ENCODE data around the gene LRATD1.
"Not testable (repeated sequence)": the region's sequence is repeated elsewhere in the genome, so short reads cannot be mapped to it uniquely, and the experiment has no call there.

LRATD1 gene

GRCh38 chr2:14632133-14632936, at the start of gene LRATD1:
Gene LRATD1 (plus strand): TSS chr2:14632717. CDS start chr2:14633980, 1,263 bp downstream.
- DNase-seq (ENCODE audit: low read depth in 2 of 2), result peak; percentile 76 to 77

- DNase-seq (ENCODE audit: low read depth in 2 of 2), result no peak
Observed at GRCh38 chr2:14583059-14583458, 49.5 kb upstream of the LRATD1 start.

GRCh38 chr2:14583802-14584201, 48.7 kb upstream of the LRATD1 start:
- DNase-seq (ENCODE audit: low read depth in 2 of 2), result no peak

GRCh38 chr2:14587119-14587518, 45.4 kb upstream of the LRATD1 start:
- DNase-seq (ENCODE audit: low read depth in 2 of 2), result no peak

GRCh38 chr2:14601156-14601770, 31.3 kb upstream of the LRATD1 start:
- DNase-seq (ENCODE audit: low read depth in 2 of 2), result no peak

GRCh38 chr2:14602309-14602708, 30.2 kb upstream of the LRATD1 start:
- peak in 1 of 2 experiments; percentile 38 for DNase-seq (ENCODE audit: low read depth in 2 of 2)

- DNase-seq (ENCODE audit: low read depth in 2 of 2), result no peak
Observed at GRCh38 chr2:14603676-14604075, 28.8 kb upstream of the LRATD1 start.

GRCh38 chr2:14608245-14608644, 24.3 kb upstream of the LRATD1 start:
- DNase-seq (ENCODE audit: low read depth in 2 of 2), result no peak

- peak; percentile 67 to 72 for DNase-seq (ENCODE audit: low read depth in 2 of 2)
Observed at GRCh38 chr2:14614017-14614416, 18.5 kb upstream of the LRATD1 start.

GRCh38 chr2:14615121-14615520, 17.4 kb upstream of the LRATD1 start:
- DNase-seq (ENCODE audit: low read depth in 2 of 2), result no peak

- no peak for DNase-seq (ENCODE audit: low read depth in 2 of 2)
Observed at GRCh38 chr2:14615760-14616159, 16.8 kb upstream of the LRATD1 start.

- DNase-seq (ENCODE audit: low read depth in 2 of 2), result no peak
Observed at GRCh38 chr2:14616342-14616741, 16.2 kb upstream of the LRATD1 start.

- no peak for DNase-seq (ENCODE audit: low read depth in 2 of 2)
Observed at GRCh38 chr2:14616950-14617349, 15.6 kb upstream of the LRATD1 start.

GRCh38 chr2:14619441-14619840, 13.1 kb upstream of the LRATD1 start:
- DNase-seq (ENCODE audit: low read depth in 2 of 2), result no peak

GRCh38 chr2:14621114-14621513, 11.4 kb upstream of the LRATD1 start:
- DNase-seq (ENCODE audit: low read depth in 2 of 2), result no peak

- no peak for DNase-seq (ENCODE audit: low read depth in 2 of 2)
Observed at GRCh38 chr2:14621906-14622549, 10.5 kb upstream of the LRATD1 start.

GRCh38 chr2:14622550-14622939, 10.0 kb upstream of the LRATD1 start:
- not testable (repeated sequence) for DNase-seq (ENCODE audit: low read depth in 2 of 2)

GRCh38 chr2:14623237-14623636, 9.3 kb upstream of the LRATD1 start:
- no peak for DNase-seq (ENCODE audit: low read depth in 2 of 2)

- DNase-seq (ENCODE audit: low read depth in 2 of 2), result no peak
Observed at GRCh38 chr2:14626873-14627272, 5.6 kb upstream of the LRATD1 start.

GRCh38 chr2:14628901-14629300, 3.6 kb upstream of the LRATD1 start:
- DNase-seq (ENCODE audit: low read depth in 2 of 2), result no peak

- DNase-seq (ENCODE audit: low read depth in 2 of 2), result no peak
Observed at GRCh38 chr2:14631406-14632040, 994 bp upstream of the LRATD1 start.

GRCh38 chr2:14633061-14633460, 544 bp downstream of the LRATD1 start:
- no peak for DNase-seq (ENCODE audit: low read depth in 2 of 2)

Data from fibroblast of skin of left quadriceps (primary cell).